Calu3 (cell line): Measurements from ENCODE around the gene ARHGAP26. TPM values are rescaled to one million over a fixed set of nuclear protein-coding genes. Genes with fewer than 3 reads are reported as not detected.

Experiments used
- BruUV-seq: library from RNA; stranded (reverse); fragments of 400-500 nt; replicated peaks from 2 replicates; lab custom pipeline; 2021; lab: Mats Ljungman, UMichigan
- CTCF ChIA-PET: fragments of 300-600 bp; sonication (Branson Sonifier 250); formaldehyde crosslinking; loops from one replicate; lab custom pipeline; 2022; ENCODE audit warnings: antibody characterized with exemption; lab: Charles Lee
- DNase-seq: peaks from one replicate; pipeline ENCODE4 v3.0.0; 2022
- H3K27ac Mint-ChIP-seq: one replicate; pipeline ENCODE4 v1.8.0; 2022; ENCODE audit warnings: mixed read lengths; ENCODE audit not compliant: unreplicated experiment
- H3K27me3 Mint-ChIP-seq: one replicate; pipeline ENCODE4 v1.8.0; 2022; ENCODE audit warnings: mixed read lengths; ENCODE audit not compliant: unreplicated experiment
- H3K36me3 Mint-ChIP-seq: one replicate; pipeline ENCODE4 v1.8.0; 2022; ENCODE audit warnings: mild to moderate bottlenecking, moderate library complexity, mixed read lengths; ENCODE audit not compliant: insufficient read depth, unreplicated experiment
- H3K4me1 Mint-ChIP-seq: one replicate; pipeline ENCODE4 v1.8.0; 2022; ENCODE audit warnings: mild to moderate bottlenecking, low read depth, mixed read lengths; ENCODE audit not compliant: unreplicated experiment
- H3K4me3 Mint-ChIP-seq: one replicate; pipeline ENCODE4 v1.8.0; 2022; ENCODE audit warnings: mild to moderate bottlenecking, low read depth, moderate library complexity, mixed read lengths; ENCODE audit not compliant: unreplicated experiment
- H3K9me3 Mint-ChIP-seq: one replicate; pipeline ENCODE4 v1.8.0; 2022; ENCODE audit warnings: low read depth, mixed read lengths; ENCODE audit not compliant: unreplicated experiment
- CTCF ChIP-seq: fragments of 200-600 bp; IDR thresholded peaks from one replicate; pipeline ENCODE4 v1.8.0; 2022; ENCODE audit warnings: antibody characterized with exemption; ENCODE audit not compliant: unreplicated experiment
- intact Hi-C: fragments of 100-400 bp; cut with micrococcal nuclease; formaldehyde crosslinking; loops from one replicate; pipeline ENCODE4 v1.10.0; 2022; ENCODE audit not compliant: unreplicated experiment
- total RNA-seq: library from RNA; stranded (reverse); gene quantifications from 2 replicates; pipeline ENCODE4 v1.2.3, GENCODE V29; 2022

ARHGAP26 gene
- total RNA-seq, 1 experiment from 2014 or later: 118 TPM

- Mint-ChIP-seq H3K36me3 (peaks cover 8% of the 10 kb centered on the region), H3K4me3 (no peak overlapping the region), H3K4me1 (peaks cover 15% of the 10 kb centered on the region), H3K27ac (no peak overlapping the region), H3K27me3 (no peaks in the 10 kb centered on the region), H3K9me3 (no peaks in the 10 kb centered on the region)
- no peak for DNase-seq
- intact Hi-C loops: no loop called here
- no peak for TF ChIP-seq CTCF
- no TSS peak for BruUV-seq
- CTCF ChIA-PET: no interaction called here
Observed at GRCh38 chr5:143168921-143169810, 399.0 kb downstream of the ARHGAP26 start.

GRCh38 chr5:143170104-143170503 is 399.9 kb downstream of the ARHGAP26 start:
- no TSS peak for BruUV-seq
- Mint-ChIP-seq H3K36me3 (peaks cover 8% of the 10 kb centered on the region), H3K4me3 (no peak overlapping the region), H3K4me1 (peaks cover 23% of the 10 kb centered on the region), H3K27me3 (no peaks in the 10 kb centered on the region), H3K27ac (no peak overlapping the region), H3K9me3 (no peaks in the 10 kb centered on the region)
- intact Hi-C loops: no loop called here
- no peak for DNase-seq
- no peak for TF ChIP-seq CTCF
- CTCF ChIA-PET: no interaction called here

GRCh38 chr5:143170977-143171376 is 400.8 kb downstream of the ARHGAP26 start:
- CTCF ChIA-PET: no interaction called here
- Mint-ChIP-seq H3K4me1 (peaks cover 18% of the 10 kb centered on the region), H3K9me3 (no peaks in the 10 kb centered on the region), H3K27ac (no peak overlapping the region), H3K4me3 (no peak overlapping the region), H3K36me3 (peaks cover 7% of the 10 kb centered on the region), H3K27me3 (no peaks in the 10 kb centered on the region)
- intact Hi-C loops: no loop called here
- TF ChIP-seq CTCF: no peak
- no TSS peak for BruUV-seq
- no peak for DNase-seq

GRCh38 chr5:143172739-143173138 is 402.6 kb downstream of the ARHGAP26 start:
- DNase-seq: no peak
- no peak overlapping the region for H3K27ac Mint-ChIP-seq
- no peaks in the 10 kb centered on the region for H3K27me3 Mint-ChIP-seq
- TF ChIP-seq CTCF: no peak
- H3K4me1 Mint-ChIP-seq: peaks cover 9% of the 10 kb centered on the region
- CTCF ChIA-PET: no interaction called here
- intact Hi-C loops: no loop called here
- no peak overlapping the region for H3K4me3 Mint-ChIP-seq
- H3K36me3 Mint-ChIP-seq: no peaks in the 10 kb centered on the region
- no peaks in the 10 kb centered on the region for H3K9me3 Mint-ChIP-seq
- BruUV-seq: no TSS peak
